NCI-H1436 (cell line): ENCODE data around the gene FGF6.
A peak's percentile ranks its signal among the peaks of the same experiment; 100 is the strongest.
"Not testable (repeated sequence)": the region's sequence is repeated elsewhere in the genome, so short reads cannot be mapped to it uniquely, and the experiment has no call there.

Experiments
- DNase-seq: peaks from one replicate; lab custom pipeline; 2025; lab: John Stamatoyannopoulos, UW

FGF6 gene

GRCh38 chr12:4418913-4419312 lies 26.7 kb downstream of the FGF6 start:
- DNase-seq, result no peak

DNA sequence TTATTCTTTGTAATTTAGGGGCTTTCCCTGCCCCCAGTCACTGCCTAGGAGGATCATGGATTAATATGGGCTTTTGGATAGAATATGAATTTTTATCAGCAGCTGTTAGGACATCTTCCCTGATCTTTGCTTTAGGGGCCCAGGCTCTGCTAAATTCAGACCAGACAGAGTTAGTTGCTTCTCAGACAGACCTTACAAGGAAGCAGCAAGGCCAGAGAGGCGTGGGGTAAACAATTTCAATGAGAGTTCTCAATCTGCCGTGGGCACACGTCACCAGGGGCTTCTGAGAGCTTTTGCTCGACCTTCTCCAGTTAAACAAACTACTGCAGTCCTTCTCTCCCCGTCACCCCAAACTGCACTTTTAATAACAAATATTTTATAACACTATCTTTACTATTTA lies 27.7 kb downstream of the FGF6 start:
- DNase-seq, result no peak

- no peak for DNase-seq
Observed at GRCh38 chr12:4417455-4417854, 28.2 kb downstream of the FGF6 start.

DNA sequence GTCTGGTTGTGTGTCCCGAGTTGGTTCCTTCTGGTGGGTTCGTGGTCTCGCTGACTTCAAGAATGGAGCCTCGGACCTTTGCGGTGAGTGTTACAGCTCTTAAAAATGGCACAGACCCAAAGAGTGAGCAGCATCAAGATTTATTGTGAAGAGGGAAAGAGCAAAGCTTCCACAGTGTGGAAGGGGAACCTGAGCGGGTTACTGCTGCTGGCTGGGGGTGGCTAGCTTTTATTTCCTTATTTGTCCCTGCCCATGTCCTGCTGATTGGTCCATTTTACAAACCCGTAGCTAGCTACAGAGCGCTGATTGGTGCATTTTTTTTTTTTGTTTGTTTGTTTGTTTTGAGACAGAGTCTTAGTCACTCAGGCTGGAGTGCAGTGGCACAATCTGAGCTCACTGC lies 29.3 kb downstream of the FGF6 start:
- DNase-seq, result no peak

DNA sequence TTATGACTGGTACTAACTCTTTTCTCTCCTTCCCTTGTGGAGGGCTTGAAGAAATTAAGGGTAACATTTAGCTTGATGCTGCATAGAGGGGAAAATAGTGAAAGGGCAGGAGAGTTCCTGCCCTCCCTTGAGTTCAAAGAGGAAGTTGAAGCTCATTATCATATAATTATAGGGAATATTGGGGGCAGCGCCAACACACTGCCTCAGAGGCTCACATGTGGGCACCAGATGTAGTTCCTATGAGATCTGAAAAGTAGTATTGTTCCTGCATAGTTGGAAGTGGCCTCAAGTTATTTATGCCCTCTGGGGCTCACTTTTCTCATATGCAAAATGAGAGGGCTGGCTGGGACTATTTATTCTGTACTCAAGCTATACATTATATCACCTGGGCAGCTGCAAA lies 33.1 kb downstream of the FGF6 start:
- DNase-seq, result no peak

DNA sequence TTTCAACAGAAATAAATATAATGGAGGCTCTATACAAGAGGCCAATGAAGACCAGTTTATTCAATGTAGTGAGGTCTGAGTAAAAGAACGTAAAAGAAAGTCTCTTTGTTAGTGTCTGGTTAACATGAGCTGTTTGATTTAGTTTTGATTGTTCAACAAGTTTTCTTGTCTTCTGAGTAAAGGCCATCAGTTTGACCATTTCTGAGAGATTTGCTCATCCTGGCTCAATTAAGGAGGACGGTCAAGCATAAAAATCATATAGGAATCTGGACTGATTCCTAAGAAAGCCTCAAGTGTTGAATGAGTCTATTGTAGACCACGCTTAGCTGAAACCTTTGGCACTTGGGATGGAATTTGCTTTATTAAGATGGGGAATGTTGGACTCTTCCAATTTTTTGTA lies 33.6 kb downstream of the FGF6 start:
- DNase-seq, result no peak

- DNase-seq, result no peak
Observed at GRCh38 chr12:4407136-4407535, 38.5 kb downstream of the FGF6 start.

GRCh38 chr12:4404877-4405637 lies 40.6 kb downstream of the FGF6 start:
- DNase-seq, result not testable (repeated sequence)

- DNase-seq, result no peak
Observed at GRCh38 chr12:4402996-4403395, 42.6 kb downstream of the FGF6 start.

DNA sequence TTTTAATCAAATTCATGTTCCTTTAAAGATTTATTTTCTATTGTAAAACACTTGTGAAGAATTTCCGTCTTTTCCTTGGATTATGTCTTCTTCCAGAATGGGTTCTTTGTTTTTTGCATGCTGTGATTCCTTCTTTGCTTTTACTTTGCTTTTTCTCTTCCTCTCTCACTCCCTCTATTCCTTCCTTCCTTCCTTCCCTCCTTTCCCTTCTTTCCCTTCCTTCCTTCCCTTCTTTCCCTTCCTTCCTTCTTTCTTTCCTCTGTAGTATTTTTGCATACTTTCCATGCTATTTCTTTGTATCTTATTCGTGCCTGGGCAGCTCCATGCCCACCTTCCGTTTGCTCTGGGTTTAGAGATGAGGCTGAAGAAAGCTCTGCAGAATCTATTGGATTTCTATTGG lies 44.5 kb downstream of the FGF6 start:
- DNase-seq, result no peak

GRCh38 chr12:4395818-4396217 lies 49.8 kb downstream of the FGF6 start:
- DNase-seq, result no peak

GRCh38 chr12:4393211-4393610 lies 52.4 kb downstream of the FGF6 start:
- DNase-seq, result no peak

DNA sequence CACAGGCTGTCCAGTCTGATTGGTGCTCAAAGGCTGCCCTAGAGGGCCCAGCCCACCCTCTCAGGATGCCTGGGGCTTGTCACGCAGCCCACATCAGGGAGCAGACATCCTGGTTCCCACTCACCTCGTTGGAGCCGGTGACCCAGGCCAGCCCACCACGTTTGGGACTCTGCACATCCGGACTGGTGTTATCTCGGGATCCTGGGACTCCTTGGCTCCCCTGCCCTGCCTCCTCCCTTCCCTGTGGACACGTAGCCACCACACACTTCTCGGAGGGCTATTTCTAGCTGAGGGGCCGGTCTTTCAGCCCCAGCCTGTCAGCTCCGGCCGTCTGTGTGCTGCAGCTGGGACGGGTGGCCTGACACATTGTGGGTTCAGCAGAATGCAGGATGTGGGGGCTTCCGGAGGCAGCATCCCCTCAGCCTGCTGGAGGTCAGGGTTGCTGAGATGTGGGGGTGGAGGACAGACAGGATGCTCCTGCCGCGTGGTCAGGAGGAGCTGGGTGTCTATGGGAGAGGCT lies 53.3 kb downstream of the FGF6 start:
- DNase-seq, result no peak

DNA sequence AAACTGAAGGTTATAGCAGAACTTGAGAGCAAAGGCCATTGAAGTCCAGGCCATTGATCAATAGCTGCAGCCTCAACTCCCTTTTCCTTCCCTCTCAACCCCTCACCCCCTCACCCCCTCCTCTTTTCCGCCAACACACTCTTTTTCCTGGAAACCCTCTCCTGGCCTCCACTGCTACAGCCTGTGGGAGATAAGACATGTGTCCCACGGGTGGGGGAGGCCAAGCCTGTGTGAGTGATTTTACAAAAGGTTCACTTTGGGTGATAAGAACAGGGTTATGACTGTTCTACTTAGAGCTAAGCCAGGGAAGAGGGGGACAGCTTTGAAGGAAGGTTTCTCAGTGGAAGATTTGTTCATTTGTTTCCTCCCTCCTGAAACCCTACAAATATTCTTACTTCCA lies 57.0 kb downstream of the FGF6 start:
- no peak for DNase-seq

DNA sequence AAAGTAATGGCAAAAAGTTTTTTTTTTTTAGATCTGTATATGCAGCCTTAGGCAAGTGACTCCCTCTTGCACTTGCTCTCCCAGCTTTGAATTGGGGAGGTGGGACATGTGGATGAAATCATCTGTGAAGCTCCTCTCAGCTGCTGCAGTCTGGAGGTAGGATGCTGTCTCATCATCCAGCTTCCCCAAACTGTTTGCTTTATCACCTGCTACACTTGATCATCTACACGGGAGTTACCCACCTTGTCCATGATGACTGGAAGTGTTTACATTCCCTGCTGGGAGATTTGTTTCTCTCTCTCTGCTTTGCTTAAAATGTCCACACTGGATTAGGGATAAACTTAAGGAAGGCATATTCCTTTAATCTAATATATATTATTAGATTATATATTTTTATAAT lies 57.6 kb downstream of the FGF6 start:
- no peak for DNase-seq

- no peak for DNase-seq
Observed at GRCh38 chr12:4387607-4388006, 58.0 kb downstream of the FGF6 start.

DNA sequence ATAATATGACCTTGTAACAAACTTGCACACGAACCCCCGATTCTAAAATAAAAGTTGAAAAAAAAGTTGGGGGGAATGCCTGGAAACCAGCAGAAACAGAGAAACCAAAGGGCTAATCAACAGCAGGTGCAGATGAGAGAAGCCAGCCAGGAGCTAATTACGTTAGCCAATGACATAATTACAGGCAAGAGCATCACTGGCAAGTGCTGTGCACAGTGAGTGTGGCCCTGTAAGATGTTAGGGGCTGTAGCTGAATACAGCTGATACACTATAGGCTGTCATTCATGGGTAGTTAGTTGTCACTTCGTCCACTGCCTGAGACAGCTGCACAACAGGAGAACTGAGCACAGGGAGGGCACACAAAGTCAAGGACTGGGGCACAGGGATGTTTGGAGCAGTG lies 58.8 kb downstream of the FGF6 start:
- DNase-seq, result peak; percentile 16
